K562 (cell line): ENCODE measurements around the gene WTAP. TPM values are rescaled to one million over a fixed set of nuclear protein-coding genes. Genes with fewer than 3 reads are reported as not detected.

Source experiments
- ATAC-seq: fragments of 200-7000 bp; cut with Tn5 transposase; 3 replicates; pipeline ENCODE4 v1.9.1; 2020; ENCODE audit warnings: moderate library complexity
- BruUV-seq: library from RNA; stranded (reverse); fragments of 400-500 nt; replicated peaks from 2 replicates; lab custom pipeline; 2021; lab: Mats Ljungman, UMichigan
- CTCF ChIA-PET: fragments of 300-600 bp; formaldehyde crosslinking; extraction: SDS; loops from one replicate; lab custom pipeline; 2021; ENCODE audit warnings: low intra/inter-chr PET ratio; lab: Yijun Ruan, JAX
- POLR2A ChIA-PET: fragments of 300-600, 350-650 bp; sonication (Branson Sonifier 250); formaldehyde crosslinking; extraction: SDS; loops from one replicate; lab custom pipeline; 2021; ENCODE audit warnings: antibody characterized with exemption, inconsistent platforms; lab: Yijun Ruan, JAX
- DNase-seq, 4 experiments: peaks; one replicate each; pipeline versions ENCODE4 v3.0.0 to v3.0.0-alpha.2; 2011 to 2018; ENCODE audit warnings: low spot score in 3 of 4, mixed read lengths in 3 of 4; ENCODE audit errors: extremely low read depth in 1 of 4
- FAIRE-seq: peaks from 2 replicates; lab custom pipeline; 2011; peaks lifted over from hg19 to GRCh38; lab: Jason Lieb, UNC
- H2AFZ ChIP-seq: 2 replicates; pipeline ENCODE4 v1.6.0; 2011; ENCODE audit warnings: low read depth, low read length, control low read depth, inconsistent platforms
- H3K27ac ChIP-seq: fragments of 200-600 bp; 3 replicates; pipeline ENCODE4 v1.8.0; 2011; ENCODE audit warnings: low read depth, mild to moderate bottlenecking, control low read depth, inconsistent platforms, low read length, moderate library complexity, mixed read lengths; ENCODE audit errors: extremely low read depth
- H3K27me3 ChIP-seq, 2 experiments: fragments of 300-600 bp in 1 of 2; 2 replicates in 1 of 2; 3 replicates in 1 of 2; pipeline versions ENCODE4 v1.6.0 to v1.8.0; 2011; ENCODE audit warnings: inconsistent platforms in 2 of 2, low read length in 2 of 2, mild to moderate bottlenecking in 1 of 2, mixed read lengths in 1 of 2, moderate library complexity in 1 of 2; ENCODE audit not compliant: control insufficient read depth in 2 of 2, insufficient read depth in 2 of 2
- H3K36me3 ChIP-seq: fragments of 300-600 bp; 3 replicates; pipeline ENCODE4 v1.8.0; 2011; ENCODE audit warnings: mild to moderate bottlenecking, low read length, inconsistent platforms; ENCODE audit not compliant: control insufficient read depth, insufficient read depth
- H3K4me1 ChIP-seq, 2 experiments: fragments of 200-600 bp in 1 of 2; replicated peaks in 1 of 2; 2 replicates in 1 of 2; 3 replicates in 1 of 2; pipeline versions ENCODE4 v1.5.1 to v1.8.0; 2011; ENCODE audit warnings: inconsistent platforms in 2 of 2, low read length in 2 of 2, mild to moderate bottlenecking in 1 of 2, mixed read lengths in 1 of 2, moderate library complexity in 1 of 2; ENCODE audit not compliant: control insufficient read depth in 2 of 2, insufficient read depth in 2 of 2
- H3K4me2 ChIP-seq: 2 replicates; pipeline ENCODE4 v1.6.1; 2011; ENCODE audit warnings: low read length, control low read depth, inconsistent platforms, mixed read lengths; ENCODE audit not compliant: insufficient read depth
- H3K4me3 ChIP-seq: fragments of 200-600 bp; sonication (generic), shearing (Covaris generic); 2 replicates; pipeline ENCODE4 v1.5.1; 2016; ENCODE audit warnings: control low read depth, inconsistent platforms
- H3K79me2 ChIP-seq: fragments of 200-600 bp; 3 replicates; pipeline ENCODE4 v1.8.0; 2011; ENCODE audit warnings: low read length, inconsistent platforms; ENCODE audit not compliant: control insufficient read depth, insufficient read depth
- H3K9ac ChIP-seq, 2 experiments: 2 replicates each; pipeline versions ENCODE4 v1.6.0 to v1.6.1; 2011; ENCODE audit warnings: low read depth in 2 of 2, low read length in 2 of 2, control low read depth in 1 of 2, inconsistent platforms in 1 of 2, mild to moderate bottlenecking in 1 of 2, mixed read lengths in 1 of 2; ENCODE audit not compliant: insufficient read depth in 1 of 2
- H3K9me1 ChIP-seq: one replicate; pipeline ENCODE4 v1.6.0; 2011; ENCODE audit warnings: inconsistent platforms, mild to moderate bottlenecking, low read length, moderate library complexity; ENCODE audit not compliant: control insufficient read depth, insufficient read depth
- H3K9me3 ChIP-seq: replicated peaks from 2 replicates; pipeline ENCODE4 v1.5.1; 2011; ENCODE audit warnings: low read depth, low read length, inconsistent platforms; ENCODE audit not compliant: control insufficient read depth, insufficient read depth
- H4K20me1 ChIP-seq: replicated peaks from 2 replicates; pipeline ENCODE4 v1.6.1; 2011; ENCODE audit warnings: low read length, inconsistent platforms, mixed read lengths; ENCODE audit not compliant: control insufficient read depth, insufficient read depth
- CTCF ChIP-seq, 3 experiments: IDR thresholded peaks in 2 of 3; conservative IDR thresholded peaks in 1 of 3; 2 replicates each; pipeline ENCODE4 v1.5.1; 2011 to 2012; ENCODE audit warnings: low read length in 3 of 3, mild to moderate bottlenecking in 3 of 3, control low read depth in 2 of 3, improper control_type of control experiment in 1 of 3, inconsistent platforms in 1 of 3, low read depth in 1 of 3, mixed read lengths in 1 of 3, moderate library complexity in 1 of 3; ENCODE audit not compliant: insufficient read depth in 2 of 3
- TRIM28 ChIP-seq: fragments of 450-650 bp; IDR thresholded peaks from 2 replicates; pipeline ENCODE4 v1.6.1; 2017
- ZNF280A ChIP-seq: fragments of 450-650 bp; IDR thresholded peaks from 2 replicates; pipeline ENCODE4 v1.6.1; 2018; ENCODE audit warnings: mild to moderate bottlenecking, low read depth; ENCODE audit not compliant: partially characterized antibody
- in situ Hi-C: fragments of 300-500 bp; cut with MboI; formaldehyde crosslinking; loops from 4 replicates; pipeline ENCODE4 v1.15.0; 2018; ENCODE audit warnings: inconsistent platforms, mixed read lengths
- intact Hi-C: fragments of 100-400 bp; cut with micrococcal nuclease; formaldehyde crosslinking; loops from 2 replicates; pipeline ENCODE4 v1.14.2; 2022
- polyA plus RNA-seq, 8 experiments: library from polyadenylated mRNA; depleted of rRNA in 4 of 8; stranded (reverse) in 5 of 8; unstranded in 3 of 8; fragments of >200 nt; fragmentation: Nextera tagmentation in 2 of 8; fragmentation: Illumina TruSeq in 1 of 8; extraction: Ambion mirVana in 2 of 8; extraction: Trizol in 1 of 8; gene quantifications; 2 replicates each; pipeline versions ENCODE4 v1.2.1 to v1.2.3, GENCODE V29; 2011 to 2014; ENCODE audit warnings: inconsistent platforms in 1 of 8, missing spikeins in 1 of 8
- total RNA-seq, 7 experiments: library from RNA; depleted of rRNA in 6 of 7; stranded (reverse); fragments of >200 nt in 6 of 7; fragmentation: Illumina TruSeq in 2 of 7; extraction: Trizol in 2 of 7; gene quantifications; 2 replicates each; pipeline versions ENCODE4 v1.2.1 to v1.2.3, GENCODE V29; 2011 to 2021; ENCODE audit warnings: low replicate concordance in 1 of 7

WTAP gene
- total and polyA plus RNA-seq, 9 of the 15 experiments (the other 6 are each of a cell fraction or from before 2014, with no cell fraction given): 52.4 to 156 (median 110) TPM

- Histone ChIP-seq H3K4me3 (no peak overlapping the region), H3K27ac (no peak overlapping the region), H3K4me2 (no peak overlapping the region), H3K4me1 (peaks cover 12 to 15% of the 10 kb centered on the region in 2 experiments), H3K27me3 (no peaks in the 10 kb centered on the region), H3K9me3 (peaks cover 5% of the 10 kb centered on the region; the same call in 1 of the 2 replicates), H3K9ac (no peak overlapping the region), H3K79me2 (peaks cover 52% of the 10 kb centered on the region), H3K36me3 (peaks cover 11% of the 10 kb centered on the region; the same call in 2 of the 3 replicates), H4K20me1 (no peaks in the 10 kb centered on the region), H2AFZ (no peak overlapping the region), H3K9me1 (no peaks in the 10 kb centered on the region)
- DNase-seq (no peak), ATAC-seq (no peak), FAIRE-seq (no peak)
- in situ Hi-C loops (no loop called here), intact Hi-C loops (loop anchor here (5.0 to 10.0 kb wide), 2 partner anchors 130 to 252 kb away; no protein-coding TSS in a partner anchor)
- ChIA-PET POLR2A (interaction anchor here (0.6 to 1.4 kb wide), 3 partner anchors 10 to 364 kb away, joined by 3 read pairs; no protein-coding TSS in a partner anchor), CTCF (no interaction called here)
- no TSS peak for BruUV-seq
- peak; percentile 10 for TF ChIP-seq ZNF280A
- no peak for TF ChIP-seq CTCF (IDR thresholded peaks at IDR 0.05 in 2 of 3, conservative IDR thresholded peaks at IDR 0.05 in 1 of 3; ENCODE audit: insufficient read depth in 2 of 3, low read depth in 1 of 3, low read length in 3 of 3)
- peak; percentile 85; the same call in 1 of the 2 replicates for TF ChIP-seq TRIM28
- TF ChIP-seq, all 486 proteins: peak for 2
These were observed 4.7 kb upstream of the WTAP start for GRCh38 chr6:159722655-159723054.
